Fibroblast of mammary gland (primary cell): ENCODE data around the gene TNMD.

Experiments used
- DNase-seq: peaks from one replicate; pipeline ENCODE4 v3.0.0-alpha.2; 2010; ENCODE audit warnings: low read depth
- H3K4me3 ChIP-seq: 2 replicates; pipeline ENCODE4 v1.5.1; 2011; ENCODE audit warnings: low read depth, mild to moderate bottlenecking, low read length, moderate library complexity; ENCODE audit not compliant: control insufficient read depth
- TF ChIP-seq, protein P1 (sequence below): conservative IDR thresholded peaks from 2 replicates; pipeline ENCODE4 v1.5.1; 2011; ENCODE audit warnings: low read depth, low read length, inconsistent platforms; ENCODE audit not compliant: control insufficient read depth, insufficient read depth

TNMD gene

DNA sequence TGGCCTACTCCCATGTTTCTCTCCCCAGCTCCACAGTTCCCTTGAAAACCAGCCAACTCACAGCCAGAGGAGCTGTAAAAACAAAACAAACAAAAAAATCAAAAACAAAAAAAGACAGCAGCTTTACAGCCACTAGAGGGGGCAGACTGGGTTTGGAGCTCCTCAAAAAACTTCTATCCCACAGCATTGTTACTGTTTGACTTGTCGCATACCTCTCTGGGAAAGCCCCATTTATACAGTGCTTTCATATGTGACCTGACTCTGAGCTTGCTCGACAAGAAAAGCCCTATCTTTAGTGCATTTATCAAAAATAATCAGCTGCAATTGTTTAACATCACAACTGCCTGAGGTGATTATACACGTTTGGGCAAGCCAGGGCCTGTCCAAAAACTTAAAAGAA is 30.3 kb downstream of the TNMD start:
- H3K4me3 ChIP-seq: no peak overlapping the region
- DNase-seq: peak; percentile 75
- TF ChIP-seq, protein P1, sequence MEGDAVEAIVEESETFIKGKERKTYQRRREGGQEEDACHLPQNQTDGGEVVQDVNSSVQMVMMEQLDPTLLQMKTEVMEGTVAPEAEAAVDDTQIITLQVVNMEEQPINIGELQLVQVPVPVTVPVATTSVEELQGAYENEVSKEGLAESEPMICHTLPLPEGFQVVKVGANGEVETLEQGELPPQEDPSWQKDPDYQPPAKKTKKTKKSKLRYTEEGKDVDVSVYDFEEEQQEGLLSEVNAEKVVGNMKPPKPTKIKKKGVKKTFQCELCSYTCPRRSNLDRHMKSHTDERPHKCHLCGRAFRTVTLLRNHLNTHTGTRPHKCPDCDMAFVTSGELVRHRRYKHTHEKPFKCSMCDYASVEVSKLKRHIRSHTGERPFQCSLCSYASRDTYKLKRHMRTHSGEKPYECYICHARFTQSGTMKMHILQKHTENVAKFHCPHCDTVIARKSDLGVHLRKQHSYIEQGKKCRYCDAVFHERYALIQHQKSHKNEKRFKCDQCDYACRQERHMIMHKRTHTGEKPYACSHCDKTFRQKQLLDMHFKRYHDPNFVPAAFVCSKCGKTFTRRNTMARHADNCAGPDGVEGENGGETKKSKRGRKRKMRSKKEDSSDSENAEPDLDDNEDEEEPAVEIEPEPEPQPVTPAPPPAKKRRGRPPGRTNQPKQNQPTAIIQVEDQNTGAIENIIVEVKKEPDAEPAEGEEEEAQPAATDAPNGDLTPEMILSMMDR: peak; percentile 77

DNA sequence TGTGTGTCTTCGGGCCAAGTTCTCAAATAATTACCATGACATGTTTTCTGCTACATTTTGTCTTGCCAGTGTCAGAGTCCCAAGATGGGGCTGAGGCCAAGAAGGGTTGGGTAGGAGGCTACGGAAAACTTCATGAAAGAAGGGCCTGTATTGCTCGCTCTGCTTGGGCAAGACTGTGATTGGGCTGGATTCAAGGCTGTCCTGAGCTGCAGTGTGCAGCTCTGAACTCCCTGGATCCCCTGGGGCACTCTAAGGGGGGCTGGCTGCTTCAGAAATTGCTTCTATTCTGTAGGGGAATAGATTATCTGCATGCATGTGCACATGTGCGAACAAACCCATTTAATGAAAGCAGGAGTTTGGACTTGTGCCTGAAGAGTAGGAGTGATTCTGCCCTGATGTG is 38.3 kb downstream of the TNMD start:
- no peak for DNase-seq
- H3K4me3 ChIP-seq: no peak overlapping the region
- TF ChIP-seq, protein P1: no peak

DNA sequence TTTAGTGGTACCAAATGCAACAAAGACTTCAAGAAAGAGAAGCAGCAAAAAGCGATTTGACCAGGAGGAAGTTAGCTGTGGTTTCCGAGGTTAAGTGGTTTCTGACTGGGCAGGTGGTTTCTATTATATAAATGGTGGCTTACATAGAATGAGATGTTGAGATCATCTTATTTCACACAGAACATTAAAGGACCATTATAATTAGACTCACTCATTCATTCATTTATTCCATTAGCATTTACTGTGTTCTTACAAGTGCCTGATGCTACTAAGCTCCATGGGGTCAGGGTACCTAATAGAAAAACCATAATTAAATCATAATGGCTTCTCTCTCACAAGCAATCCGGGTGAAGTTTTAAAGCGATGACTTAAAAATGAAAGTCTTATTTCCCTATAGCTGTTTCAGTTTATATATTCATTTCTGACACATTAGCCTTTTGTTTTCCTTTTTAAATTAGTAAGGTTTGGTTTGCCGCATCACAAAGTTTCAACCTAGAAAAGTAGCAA is 41.3 kb downstream of the TNMD start:
- DNase-seq: peak; percentile 37
- TF ChIP-seq, protein P1: no peak
- no peak overlapping the region for H3K4me3 ChIP-seq

DNA sequence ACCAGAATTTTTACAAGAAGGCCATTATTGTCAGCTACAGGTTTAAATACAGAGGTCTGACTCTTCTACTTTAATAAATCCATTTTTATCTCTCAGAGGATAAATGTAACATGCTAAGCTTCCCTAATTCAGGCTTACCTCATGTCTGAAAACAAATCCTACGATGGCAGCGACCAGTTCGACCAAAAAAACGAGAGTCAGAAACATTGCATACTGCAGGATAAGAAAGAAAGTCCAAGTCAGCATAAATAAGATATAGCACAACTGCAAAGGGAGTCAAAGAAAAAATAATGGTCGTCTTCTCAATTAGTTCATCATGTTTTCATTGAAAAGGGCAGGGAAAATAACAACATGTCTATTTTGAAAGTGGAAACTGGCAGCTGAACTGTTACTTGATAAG is 50.3 kb downstream of the TNMD start:
- TF ChIP-seq, protein P1: no peak
- no peak overlapping the region for H3K4me3 ChIP-seq
- no peak for DNase-seq

DNA sequence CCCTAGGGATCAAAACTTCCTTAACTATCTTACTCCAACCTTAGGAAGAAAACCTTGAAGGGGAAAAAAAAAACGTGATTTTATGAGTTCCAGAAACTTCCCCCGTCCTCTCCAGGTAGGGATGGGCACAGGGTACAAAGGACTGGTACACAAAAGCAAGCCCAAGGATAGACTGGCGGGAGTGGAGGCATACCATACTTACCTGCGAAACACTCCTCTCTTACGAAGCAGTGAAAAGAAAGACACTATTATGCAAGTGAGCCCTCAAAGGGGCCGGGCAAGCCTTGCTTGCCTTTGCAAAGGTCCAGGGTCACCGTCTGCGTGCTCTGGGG is 51.2 kb downstream of the TNMD start:
- no peak for DNase-seq
- TF ChIP-seq, protein P1: no peak
- peak overlapping the region; percentile 68 for H3K4me3 ChIP-seq

DNA sequence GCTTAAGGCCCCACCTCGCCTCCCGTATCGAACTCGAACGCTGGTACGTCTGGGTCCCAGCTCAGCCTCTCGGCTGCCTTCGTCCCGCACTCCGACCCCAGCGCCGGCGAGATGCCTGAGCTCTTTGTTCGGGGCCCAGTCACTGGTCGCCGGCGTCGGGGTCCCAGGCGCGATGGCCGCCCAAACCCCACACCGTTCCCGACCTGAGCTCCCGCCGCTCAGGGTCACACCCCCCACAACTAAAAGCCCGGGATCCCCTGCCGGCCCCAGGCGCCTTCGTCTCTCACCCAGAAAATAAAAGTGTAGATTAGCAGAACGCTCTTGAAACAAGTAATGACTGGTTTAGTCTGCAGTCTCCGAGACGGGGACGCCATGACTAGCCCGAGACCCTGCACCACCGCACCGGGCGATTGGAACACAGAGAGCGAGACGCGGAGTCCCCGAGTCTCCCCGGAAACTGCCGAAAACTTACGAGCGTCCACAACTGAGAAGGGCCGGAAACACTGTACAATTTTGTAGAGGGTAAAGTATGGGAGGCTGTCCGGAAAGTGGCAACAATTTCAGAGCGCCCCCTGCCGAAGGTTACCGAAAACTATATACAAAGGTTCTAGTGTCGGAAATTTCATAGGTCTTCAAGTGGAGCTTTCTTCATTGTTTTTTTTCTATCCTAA is 51.7 kb downstream of the TNMD start, which contains the start of gene TSPAN6:
TSPAN6 (minus strand) TSS at position 486 of the 671 bp plus-strand sequence; CDS start at position 374, 112 bp downstream.
- TF ChIP-seq, protein P1: peak; percentile 46
- peak within 1 kb of the TSS; percentile 68 for H3K4me3 ChIP-seq
- peak; percentile 86 for DNase-seq
